Skeletal muscle tissue (tissue), 4 donors: ENCODE results near the gene IQCM. TPM values are rescaled to one million over a fixed set of nuclear protein-coding genes. Genes with fewer than 3 reads are reported as not detected.

Source experiments
- H3K27ac ChIP-seq: one replicate; pipeline ENCODE4 v1.7.0; 2013; ENCODE audit warnings: mild to moderate bottlenecking, low read depth, low read length, inconsistent platforms
- H3K27me3 ChIP-seq, 3 donors: one replicate each; pipeline ENCODE4 v1.7.0; 2013; ENCODE audit warnings: low read length in 3 of 3; ENCODE audit not compliant: control insufficient read depth in 3 of 3, insufficient read depth in 3 of 3
- H3K36me3 ChIP-seq, 3 donors: one replicate each; pipeline ENCODE4 v1.7.0; 2013; ENCODE audit warnings: low read length in 3 of 3; ENCODE audit not compliant: control insufficient read depth in 3 of 3, insufficient read depth in 3 of 3
- H3K4me1 ChIP-seq, 3 donors: one replicate each; pipeline ENCODE4 v1.7.0; 2013; ENCODE audit warnings: low read length in 3 of 3, mild to moderate bottlenecking in 3 of 3; ENCODE audit not compliant: control insufficient read depth in 3 of 3, insufficient read depth in 3 of 3
- H3K4me3 ChIP-seq, 3 donors: one replicate each; pipeline ENCODE4 v1.7.0; 2013; ENCODE audit warnings: low read length in 3 of 3
- H3K9ac ChIP-seq, 3 donors: one replicate each; pipeline ENCODE4 v1.7.0; 2013; ENCODE audit warnings: low read length in 3 of 3, mild to moderate bottlenecking in 3 of 3, moderate library complexity in 2 of 3, low read depth in 1 of 3
- H3K9me3 ChIP-seq, 3 donors: one replicate each; pipeline ENCODE4 v1.7.0; 2013; ENCODE audit warnings: low read length in 3 of 3; ENCODE audit not compliant: control insufficient read depth in 3 of 3
- total RNA-seq: library from RNA; depleted of rRNA; stranded (reverse); fragments of >200 nt; gene quantifications from one replicate; pipeline ENCODE4 v1.2.3, GENCODE V29; 2014
- donor health status: Osteomylitis.

IQCM gene
- total RNA-seq, 1 donor from 2014 or later = not detected

- Histone ChIP-seq H3K9ac (no peak overlapping the region), H3K27ac (no peak overlapping the region), H3K27me3 (no peaks in the 10 kb centered on the region), H3K9me3 (peaks cover 0 to 2% (median 2%) of the 10 kb centered on the region in 3 donors), H3K36me3 (no peaks in the 10 kb centered on the region), H3K4me3 (no peak overlapping the region), H3K4me1 (no peaks in the 10 kb centered on the region)
These were observed 184.0 kb downstream of the IQCM start for GRCh38 chr4:149631629-149632028.

- H3K9me3 ChIP-seq = peaks cover 0 to 2% (median 2%) of the 10 kb centered on the region in 3 donors
- no peaks in the 10 kb centered on the region for H3K27me3 ChIP-seq
- H3K9ac ChIP-seq = no peak overlapping the region
- H3K4me3 ChIP-seq = no peak overlapping the region
- H3K36me3 ChIP-seq = no peaks in the 10 kb centered on the region
- H3K27ac ChIP-seq = no peak overlapping the region
- no peaks in the 10 kb centered on the region for H3K4me1 ChIP-seq
These were observed 185.6 kb downstream of the IQCM start for GRCh38 chr4:149630064-149630463.

- no peak overlapping the region for H3K9ac ChIP-seq
- no peaks in the 10 kb centered on the region for H3K27me3 ChIP-seq
- H3K9me3 ChIP-seq = no peaks in the 10 kb centered on the region
- no peaks in the 10 kb centered on the region for H3K36me3 ChIP-seq
- H3K4me1 ChIP-seq = no peaks in the 10 kb centered on the region
- H3K27ac ChIP-seq = no peak overlapping the region
- H3K4me3 ChIP-seq = no peak overlapping the region
These were observed 209.9 kb downstream of the IQCM start for GRCh38 chr4:149605601-149606378.

- H3K4me3 ChIP-seq = no peak overlapping the region
- H3K4me1 ChIP-seq = no peaks in the 10 kb centered on the region
- no peaks in the 10 kb centered on the region for H3K9me3 ChIP-seq
- H3K27me3 ChIP-seq = no peaks in the 10 kb centered on the region
- no peak overlapping the region for H3K27ac ChIP-seq
- H3K36me3 ChIP-seq = no peaks in the 10 kb centered on the region
- H3K9ac ChIP-seq = no peak overlapping the region
These were observed 210.8 kb downstream of the IQCM start for GRCh38 chr4:149604827-149605226.

- Histone ChIP-seq H3K9ac (no peak overlapping the region), H3K27ac (no peak overlapping the region), H3K27me3 (no peaks in the 10 kb centered on the region), H3K4me1 (no peaks in the 10 kb centered on the region), H3K4me3 (no peak overlapping the region), H3K9me3 (no peaks in the 10 kb centered on the region), H3K36me3 (no peaks in the 10 kb centered on the region)
These were observed 220.1 kb downstream of the IQCM start for GRCh38 chr4:149595500-149595899.

GRCh38 chr4:149589826-149590225 is 225.8 kb downstream of the IQCM start:
- peaks cover 0 to 3% (median 0%) of the 10 kb centered on the region in 3 donors for H3K9me3 ChIP-seq

GRCh38 chr4:149584722-149585121 is 230.9 kb downstream of the IQCM start:
- Histone ChIP-seq H3K36me3 (no peaks in the 10 kb centered on the region), H3K4me1 (no peaks in the 10 kb centered on the region), H3K4me3 (no peak overlapping the region), H3K9ac (no peak overlapping the region), H3K9me3 (peaks cover 0 to 3% (median 0%) of the 10 kb centered on the region in 3 donors), H3K27ac (no peak overlapping the region), H3K27me3 (no peaks in the 10 kb centered on the region)

More at GRCh38 chr4:149589826-149590225, 225.8 kb downstream of the IQCM start:
- Histone ChIP-seq H3K27ac (no peak overlapping the region), H3K4me1 (no peaks in the 10 kb centered on the region), H3K36me3 (no peaks in the 10 kb centered on the region), H3K9ac (no peak overlapping the region), H3K4me3 (no peak overlapping the region), H3K27me3 (no peaks in the 10 kb centered on the region)

GRCh38 chr4:149574971-149575370 is 240.7 kb downstream of the IQCM start:
- no peaks in the 10 kb centered on the region for H3K4me1 ChIP-seq
- no peaks in the 10 kb centered on the region for H3K36me3 ChIP-seq
- no peak overlapping the region for H3K4me3 ChIP-seq
- no peaks in the 10 kb centered on the region for H3K27me3 ChIP-seq
- H3K9ac ChIP-seq = no peak overlapping the region
- no peak overlapping the region for H3K27ac ChIP-seq
- no peaks in the 10 kb centered on the region for H3K9me3 ChIP-seq

GRCh38 chr4:149572716-149573115 is 242.9 kb downstream of the IQCM start:
- Histone ChIP-seq H3K9ac (no peak overlapping the region), H3K36me3 (no peaks in the 10 kb centered on the region), H3K9me3 (no peaks in the 10 kb centered on the region), H3K4me1 (no peaks in the 10 kb centered on the region), H3K27me3 (no peaks in the 10 kb centered on the region), H3K27ac (no peak overlapping the region), H3K4me3 (no peak overlapping the region)

GRCh38 chr4:149555799-149556198 is 259.8 kb downstream of the IQCM start:
- no peaks in the 10 kb centered on the region for H3K27me3 ChIP-seq
- no peaks in the 10 kb centered on the region for H3K36me3 ChIP-seq
- no peak overlapping the region for H3K27ac ChIP-seq
- no peak overlapping the region for H3K9ac ChIP-seq
- no peaks in the 10 kb centered on the region for H3K9me3 ChIP-seq
- no peaks in the 10 kb centered on the region for H3K4me1 ChIP-seq
- H3K4me3 ChIP-seq = no peak overlapping the region
